Activated B cell treated with CpG ODN at 0.5 μM for 24 hours (primary cell): Measurements from ENCODE around the gene RBM4. TPM values are rescaled to one million over a fixed set of nuclear protein-coding genes. Genes with fewer than 3 reads are reported as not detected.
"Not testable (repeated sequence)": the region's sequence is repeated elsewhere in the genome, so short reads cannot be mapped to it uniquely, and the experiment has no call there.

Source experiments
- ATAC-seq: fragments of 200-7000 bp; cut with Tn5 transposase; one replicate; pipeline ENCODE4 v1.10.0; 2021; ENCODE audit warnings: low read depth, mild to moderate bottlenecking, moderate library complexity
- CTCF ChIA-PET: fragments of 350-600 bp; sonication (Branson Sonifier 250); formaldehyde crosslinking; loops from one replicate; lab custom pipeline; 2021; ENCODE audit warnings: antibody characterized with exemption; lab: Charles Lee
- POLR2A ChIA-PET: fragments of 350-600 bp; sonication (Branson Sonifier 250); formaldehyde crosslinking; loops from one replicate; lab custom pipeline; 2021; ENCODE audit warnings: antibody characterized with exemption; lab: Charles Lee
- DNase-seq: peaks from one replicate; pipeline ENCODE4 v3.0.0; 2022
- H3K27ac Mint-ChIP-seq: one replicate; pipeline ENCODE4 v1.8.0; 2020; ENCODE audit warnings: mixed read lengths
- H3K27me3 Mint-ChIP-seq: one replicate; pipeline ENCODE4 v1.8.0; 2021; ENCODE audit warnings: mixed read lengths
- H3K36me3 Mint-ChIP-seq: one replicate; pipeline ENCODE4 v1.8.0; 2021; ENCODE audit warnings: low read depth, mixed read lengths
- H3K4me1 Mint-ChIP-seq: one replicate; pipeline ENCODE4 v1.8.0; 2021; ENCODE audit warnings: mixed read lengths
- H3K4me3 Mint-ChIP-seq: one replicate; pipeline ENCODE4 v1.8.0; 2020; ENCODE audit warnings: mild to moderate bottlenecking, mixed read lengths
- H3K9me3 Mint-ChIP-seq: one replicate; pipeline ENCODE4 v1.8.0; 2020; ENCODE audit warnings: mixed read lengths
- CTCF ChIP-seq: fragments of 200-600 bp; IDR thresholded peaks from one replicate; pipeline ENCODE4 v1.8.0; 2022; ENCODE audit warnings: antibody characterized with exemption, mild to moderate bottlenecking
- intact Hi-C: fragments of 100-400 bp; cut with micrococcal nuclease; formaldehyde crosslinking; loops from one replicate; pipeline ENCODE4 v1.15.1; 2024
- total RNA-seq: library from RNA; stranded (reverse); gene quantifications from 2 replicates; pipeline ENCODE4 v1.2.3, GENCODE V29; 2022

RBM4 gene
- total RNA-seq, 1 donor from 2014 or later: 197 TPM

GRCh38 chr11:66598993-66599392 lies 39.5 kb upstream of the RBM4 start:
- H3K4me3 Mint-ChIP-seq: no peak overlapping the region
- no peaks in the 10 kb centered on the region for H3K9me3 Mint-ChIP-seq
- ChIA-PET CTCF (no interaction called here), POLR2A (no interaction called here)
- H3K27me3 Mint-ChIP-seq: no peaks in the 10 kb centered on the region
- no peak for TF ChIP-seq CTCF
- peaks cover 16% of the 10 kb centered on the region for H3K36me3 Mint-ChIP-seq
- no peak overlapping the region for H3K27ac Mint-ChIP-seq
- H3K4me1 Mint-ChIP-seq: peaks cover 37% of the 10 kb centered on the region
- intact Hi-C loops: no loop called here
- no peak for DNase-seq
- ATAC-seq: no peak

- intact Hi-C loops: no loop called here
- Mint-ChIP-seq H3K4me1 (peaks cover 30% of the 10 kb centered on the region), H3K4me3 (no peak overlapping the region), H3K27ac (peak overlapping the region; percentile 32), H3K9me3 (no peaks in the 10 kb centered on the region), H3K36me3 (peaks cover 28% of the 10 kb centered on the region), H3K27me3 (no peaks in the 10 kb centered on the region)
- ChIA-PET POLR2A (interaction anchor here (0.9 to 2.8 kb wide), 2 partner anchors 17 to 70 kb away, joined by 3 to 13 read pairs; partner anchors contain the start of gene RBM14), CTCF (no interaction called here)
- ATAC-seq: no peak
- no peak for DNase-seq
- no peak for TF ChIP-seq CTCF
Measured at GRCh38 chr11:66600219-66600618, 38.3 kb upstream of the RBM4 start.

GRCh38 chr11:66600631-66601233 lies 37.8 kb upstream of the RBM4 start:
- CTCF ChIA-PET: no interaction called here
- peaks cover 33% of the 10 kb centered on the region for H3K36me3 Mint-ChIP-seq
- intact Hi-C loops: no loop called here
- H3K27me3 Mint-ChIP-seq: no peaks in the 10 kb centered on the region
- peaks cover 25% of the 10 kb centered on the region for H3K4me1 Mint-ChIP-seq
- H3K4me3 Mint-ChIP-seq: peak overlapping the region; percentile 2
- POLR2A ChIA-PET: interaction anchor here (0.6 to 2.8 kb wide), 2 partner anchors 16 to 961 kb away, joined by 5 to 13 read pairs; partner anchors contain the start of gene RBM14
- DNase-seq (no peak), ATAC-seq (no peak)
- peak overlapping the region; percentile 32 for H3K27ac Mint-ChIP-seq
- no peaks in the 10 kb centered on the region for H3K9me3 Mint-ChIP-seq
- no peak for TF ChIP-seq CTCF

GRCh38 chr11:66603072-66603471 lies 35.4 kb upstream of the RBM4 start:
- H3K27me3 Mint-ChIP-seq: no peaks in the 10 kb centered on the region
- H3K4me1 Mint-ChIP-seq: peaks cover 29% of the 10 kb centered on the region
- H3K9me3 Mint-ChIP-seq: no peaks in the 10 kb centered on the region
- H3K27ac Mint-ChIP-seq: no peak overlapping the region
- H3K36me3 Mint-ChIP-seq: peaks cover 45% of the 10 kb centered on the region
- intact Hi-C loops: no loop called here
- CTCF ChIA-PET: no interaction called here
- no peak overlapping the region for H3K4me3 Mint-ChIP-seq
- no peak for TF ChIP-seq CTCF
- POLR2A ChIA-PET: no interaction called here
- DNase-seq: no peak
- no peak for ATAC-seq

GRCh38 chr11:66604155-66604554 lies 34.3 kb upstream of the RBM4 start:
- no peak for DNase-seq
- TF ChIP-seq CTCF: no peak
- ChIA-PET POLR2A (interaction anchor here (5.4 kb wide), 1 partner anchor 13 kb away, joined by 71 read pairs; the partner anchor contains the start of gene RBM14), CTCF (no interaction called here)
- peaks cover 34% of the 10 kb centered on the region for H3K4me1 Mint-ChIP-seq
- H3K27ac Mint-ChIP-seq: no peak overlapping the region
- no peak for ATAC-seq
- no peaks in the 10 kb centered on the region for H3K9me3 Mint-ChIP-seq
- H3K36me3 Mint-ChIP-seq: peaks cover 45% of the 10 kb centered on the region
- intact Hi-C loops: no loop called here
- no peak overlapping the region for H3K4me3 Mint-ChIP-seq
- H3K27me3 Mint-ChIP-seq: no peaks in the 10 kb centered on the region

- peaks cover 37% of the 10 kb centered on the region for H3K36me3 Mint-ChIP-seq
- ATAC-seq, intact Hi-C loops, DNase-seq, H3K4me3 Mint-ChIP-seq, H3K9me3 Mint-ChIP-seq, H3K27me3 Mint-ChIP-seq: not testable (repeated sequence)
- CTCF ChIA-PET: interaction anchor here (1.7 to 1.9 kb wide), 2 partner anchors 32 to 71 kb away, joined by 4 to 5 read pairs; partner anchors contain the start of genes RBM4 and RBM4B
- H3K4me1 Mint-ChIP-seq: peaks cover 39% of the 10 kb centered on the region
- POLR2A ChIA-PET: interaction anchor here (0.5 to 5.4 kb wide), 8 partner anchors 10 to 71 kb away, joined by 3 to 71 read pairs (median 4); partner anchors contain the start of genes CCDC87, RBM14, RBM4B and ZDHHC24
- H3K27ac Mint-ChIP-seq: peak overlapping the region; percentile 18
Measured at GRCh38 chr11:66606608-66607007, 31.9 kb upstream of the RBM4 start.
